HEK293 (cell line): Measurements from ENCODE around the gene MRPL20.

Experiments
- BCL11A ChIP-seq: fragments of 450-650 bp; formaldehyde crosslinking; IDR thresholded peaks from 2 replicates; pipeline ENCODE4 v1.5.1; 2016; ENCODE audit warnings: low read depth, missing biosample characterization, missing genetic modification characterization
- GFI1B ChIP-seq: fragments of 450-650 bp; formaldehyde crosslinking; IDR thresholded peaks from 2 replicates; pipeline ENCODE4 v1.5.1; 2016; ENCODE audit warnings: missing biosample characterization, missing genetic modification characterization
- GLI2 ChIP-seq: fragments of 450-650 bp; formaldehyde crosslinking; IDR thresholded peaks from 2 replicates; pipeline ENCODE4; 2017; ENCODE audit warnings: missing biosample characterization, missing genetic modification characterization, low read depth, borderline replicate concordance
- KLF7 ChIP-seq: fragments of 450-650 bp; formaldehyde crosslinking; IDR thresholded peaks from 2 replicates; pipeline ENCODE4 v1.5.1; 2016; ENCODE audit warnings: missing biosample characterization, missing genetic modification characterization, borderline replicate concordance
- TRIM28 ChIP-seq: IDR thresholded peaks from 2 replicates; pipeline ENCODE4 v1.6.1; 2011; ENCODE audit warnings: low read length, control low read depth, borderline replicate concordance
- YY1 ChIP-seq: fragments of 450-650 bp; formaldehyde crosslinking; IDR thresholded peaks from 2 replicates; pipeline ENCODE4 v1.5.1; 2018; ENCODE audit warnings: missing biosample characterization, missing genetic modification characterization
- ZEB2 ChIP-seq: fragments of 450-650 bp; formaldehyde crosslinking; IDR thresholded peaks from 2 replicates; pipeline ENCODE4 v1.5.1; 2016; ENCODE audit warnings: missing biosample characterization, missing genetic modification characterization
- ZFHX2 ChIP-seq: fragments of 450-650 bp; formaldehyde crosslinking; conservative IDR thresholded peaks from 2 replicates; pipeline ENCODE4 v1.5.1; 2016; ENCODE audit warnings: missing biosample characterization, missing genetic modification characterization
- ZFP3 ChIP-seq: fragments of 450-650 bp; formaldehyde crosslinking; IDR thresholded peaks from 2 replicates; pipeline ENCODE4 v1.5.1; 2016; ENCODE audit warnings: low read depth, missing biosample characterization, missing genetic modification characterization
- ZNF121 ChIP-seq: fragments of 450-650 bp; formaldehyde crosslinking; IDR thresholded peaks from 2 replicates; pipeline ENCODE4 v1.5.1; 2016; ENCODE audit warnings: missing biosample characterization, missing genetic modification characterization
- ZNF138 ChIP-seq: fragments of 450-650 bp; formaldehyde crosslinking; IDR thresholded peaks from 2 replicates; pipeline ENCODE4 v1.5.1; 2016; ENCODE audit warnings: missing biosample characterization, missing genetic modification characterization, borderline replicate concordance
- ZNF155 ChIP-seq: fragments of 450-650 bp; formaldehyde crosslinking; IDR thresholded peaks from 2 replicates; pipeline ENCODE4 v1.5.1; 2016; ENCODE audit warnings: missing biosample characterization, missing genetic modification characterization
- ZNF157 ChIP-seq: fragments of 450-650 bp; formaldehyde crosslinking; IDR thresholded peaks from 2 replicates; pipeline ENCODE4 v1.5.1; 2016; ENCODE audit warnings: missing biosample characterization, missing genetic modification characterization
- ZNF335 ChIP-seq: fragments of 450-650 bp; formaldehyde crosslinking; conservative IDR thresholded peaks from 2 replicates; pipeline ENCODE4 v1.5.1; 2016; ENCODE audit warnings: missing biosample characterization, missing genetic modification characterization
- ZNF37A ChIP-seq: fragments of 450-650 bp; IDR thresholded peaks from 2 replicates; pipeline ENCODE4 v1.5.1; 2018; ENCODE audit warnings: missing biosample characterization, missing genetic modification characterization
- ZNF391 ChIP-seq: fragments of 450-650 bp; formaldehyde crosslinking; IDR thresholded peaks from 2 replicates; pipeline ENCODE4 v1.5.1; 2016; ENCODE audit warnings: low read depth, missing biosample characterization, missing genetic modification characterization, borderline replicate concordance
- ZNF426 ChIP-seq: fragments of 450-650 bp; formaldehyde crosslinking; IDR thresholded peaks from 2 replicates; pipeline ENCODE4 v1.5.1; 2017; ENCODE audit warnings: missing biosample characterization, missing genetic modification characterization, mild to moderate bottlenecking, inconsistent platforms, moderate library complexity
- ZNF48 ChIP-seq: fragments of 450-650 bp; formaldehyde crosslinking; IDR thresholded peaks from 2 replicates; pipeline ENCODE4 v1.5.1; 2016; ENCODE audit warnings: missing biosample characterization, missing genetic modification characterization
- ZNF544 ChIP-seq: fragments of 450-650 bp; formaldehyde crosslinking; IDR thresholded peaks from 2 replicates; pipeline ENCODE4 v1.5.0; 2017; ENCODE audit warnings: missing biosample characterization, missing genetic modification characterization
- ZNF555 ChIP-seq: fragments of 450-650 bp; formaldehyde crosslinking; conservative IDR thresholded peaks from 2 replicates; pipeline ENCODE4 v1.5.1; 2017; ENCODE audit warnings: missing biosample characterization, mild to moderate bottlenecking, missing genetic modification characterization, inconsistent platforms
- ZNF621 ChIP-seq: fragments of 450-650 bp; formaldehyde crosslinking; IDR thresholded peaks from 2 replicates; pipeline ENCODE4 v1.5.1; 2017; ENCODE audit warnings: missing biosample characterization, missing genetic modification characterization
- ZNF629 ChIP-seq: fragments of 450-650 bp; formaldehyde crosslinking; IDR thresholded peaks from 2 replicates; pipeline ENCODE4 v1.5.1; 2017; ENCODE audit warnings: missing biosample characterization, missing genetic modification characterization
- ZNF654 ChIP-seq: fragments of 450-650 bp; formaldehyde crosslinking; IDR thresholded peaks from 2 replicates; pipeline ENCODE4 v1.5.1; 2016; ENCODE audit warnings: low read depth, missing biosample characterization, missing genetic modification characterization
- ZNF837 ChIP-seq: fragments of 450-650 bp; formaldehyde crosslinking; IDR thresholded peaks from 2 replicates; pipeline ENCODE4 v1.5.1; 2016; ENCODE audit warnings: missing biosample characterization, missing genetic modification characterization
- TF ChIP-seq, protein P1 (sequence below): fragments of 450-650 bp; IDR thresholded peaks from 2 replicates; pipeline ENCODE4 v1.5.1; 2018; ENCODE audit warnings: missing biosample characterization, mild to moderate bottlenecking, missing genetic modification characterization
- TF ChIP-seq, protein P2 (sequence below): fragments of 450-650 bp; formaldehyde crosslinking; IDR thresholded peaks from 2 replicates; pipeline ENCODE4 v1.5.1; 2016; ENCODE audit warnings: missing biosample characterization, missing genetic modification characterization
- TF ChIP-seq, protein P3 (sequence below): fragments of 450-650 bp; formaldehyde crosslinking; IDR thresholded peaks from 2 replicates; pipeline ENCODE4 v1.5.1; 2016; ENCODE audit warnings: missing biosample characterization, missing genetic modification characterization, borderline replicate concordance
- TF ChIP-seq, protein P4 (sequence below): fragments of 450-650 bp; formaldehyde crosslinking; IDR thresholded peaks from 2 replicates; pipeline ENCODE4 v1.5.1; 2016; ENCODE audit warnings: missing biosample characterization, missing genetic modification characterization
- TF ChIP-seq, protein P5 (sequence below): fragments of 450-650 bp; formaldehyde crosslinking; IDR thresholded peaks from 2 replicates; pipeline ENCODE4 v1.5.1; 2017; ENCODE audit warnings: missing biosample characterization, missing genetic modification characterization
- TF ChIP-seq, protein P6 (sequence below): fragments of 450-650 bp; formaldehyde crosslinking; IDR thresholded peaks from 2 replicates; pipeline ENCODE4 v1.5.1; 2017; ENCODE audit warnings: missing biosample characterization, missing genetic modification characterization

Gene MRPL20

DNA sequence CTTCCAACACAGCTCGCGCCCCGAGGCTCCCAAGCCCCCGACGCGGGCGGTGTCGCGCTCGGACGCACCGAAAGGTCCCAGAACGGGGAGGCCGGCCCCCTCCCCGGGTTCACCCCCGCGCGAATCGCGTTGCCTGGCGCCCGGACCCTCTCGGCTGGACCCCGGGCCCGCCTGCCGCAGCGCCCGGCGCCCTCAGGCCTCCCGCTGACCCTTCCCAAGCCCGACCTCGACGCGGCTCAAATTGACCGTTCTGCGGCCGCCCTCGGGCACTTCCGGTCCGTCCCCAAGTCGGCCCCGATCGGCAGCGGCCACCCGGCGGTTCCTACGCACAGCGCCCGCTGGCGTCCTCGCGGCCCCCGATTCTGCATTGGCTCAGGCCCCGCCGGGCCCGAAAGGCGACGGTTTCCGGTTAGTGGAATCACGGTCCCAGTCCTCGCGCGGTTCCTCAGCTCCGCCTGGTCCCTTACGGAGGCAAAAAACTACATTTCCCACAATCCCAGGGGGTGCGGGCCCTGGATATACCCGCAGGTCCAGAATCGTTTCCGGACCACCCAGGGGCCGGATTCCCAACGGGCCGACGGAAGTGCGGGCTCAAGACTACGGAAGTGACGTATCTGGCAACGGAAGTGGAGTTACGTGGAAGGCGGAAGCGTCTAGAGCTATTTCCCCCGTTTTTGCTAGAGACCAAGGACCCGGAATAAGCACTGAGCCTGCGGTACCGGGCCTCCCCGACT, 32.0 kb downstream of the MRPL20 start, which contains the start of gene AURKAIP1 (continued):
- TF ChIP-seq, protein P1, sequence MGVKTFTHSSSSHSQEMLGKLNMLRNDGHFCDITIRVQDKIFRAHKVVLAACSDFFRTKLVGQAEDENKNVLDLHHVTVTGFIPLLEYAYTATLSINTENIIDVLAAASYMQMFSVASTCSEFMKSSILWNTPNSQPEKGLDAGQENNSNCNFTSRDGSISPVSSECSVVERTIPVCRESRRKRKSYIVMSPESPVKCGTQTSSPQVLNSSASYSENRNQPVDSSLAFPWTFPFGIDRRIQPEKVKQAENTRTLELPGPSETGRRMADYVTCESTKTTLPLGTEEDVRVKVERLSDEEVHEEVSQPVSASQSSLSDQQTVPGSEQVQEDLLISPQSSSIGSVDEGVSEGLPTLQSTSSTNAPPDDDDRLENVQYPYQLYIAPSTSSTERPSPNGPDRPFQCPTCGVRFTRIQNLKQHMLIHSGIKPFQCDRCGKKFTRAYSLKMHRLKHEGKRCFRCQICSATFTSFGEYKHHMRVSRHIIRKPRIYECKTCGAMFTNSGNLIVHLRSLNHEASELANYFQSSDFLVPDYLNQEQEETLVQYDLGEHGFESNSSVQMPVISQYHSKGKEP (tag by site-specific recombination), result peak; percentile 88
- peak; percentile 100 for TF ChIP-seq ZNF391
- no peak for TF ChIP-seq ZNF654 (tag by site-specific recombination)
- peak; percentile 83; the same call in 1 of the 2 replicates for TF ChIP-seq TRIM28
- TF ChIP-seq ZEB2, result peak; percentile 95
- peak; percentile 96 for TF ChIP-seq ZNF629
- peak; percentile 71; the same call in 1 of the 2 replicates for TF ChIP-seq KLF7
- TF ChIP-seq, protein P2, sequence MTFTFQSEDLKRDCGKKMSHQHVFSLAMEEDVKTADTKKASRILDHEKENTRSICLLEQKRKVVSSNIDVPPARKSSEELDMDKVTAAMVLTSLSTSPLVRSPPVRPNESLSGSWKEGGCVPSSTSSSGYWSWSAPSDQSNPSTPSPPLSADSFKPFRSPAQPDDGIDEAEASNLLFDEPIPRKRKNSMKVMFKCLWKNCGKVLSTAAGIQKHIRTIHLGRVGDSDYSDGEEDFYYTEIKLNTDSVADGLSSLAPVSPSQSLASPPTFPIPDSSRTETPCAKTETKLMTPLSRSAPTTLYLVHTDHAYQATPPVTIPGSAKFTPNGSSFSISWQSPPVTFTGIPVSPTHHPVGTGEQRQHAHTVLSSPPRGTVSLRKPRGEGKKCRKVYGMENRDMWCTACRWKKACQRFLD, result no peak
- TF ChIP-seq YY1 (tag by site-specific recombination), result peak; percentile 92
- 0 out of 2 replicates have a peak, but pooled peaks have one; percentile 27 for TF ChIP-seq ZNF157 (tag by site-specific recombination)
- TF ChIP-seq ZFHX2, result peak; percentile 94
- TF ChIP-seq, protein P3, sequence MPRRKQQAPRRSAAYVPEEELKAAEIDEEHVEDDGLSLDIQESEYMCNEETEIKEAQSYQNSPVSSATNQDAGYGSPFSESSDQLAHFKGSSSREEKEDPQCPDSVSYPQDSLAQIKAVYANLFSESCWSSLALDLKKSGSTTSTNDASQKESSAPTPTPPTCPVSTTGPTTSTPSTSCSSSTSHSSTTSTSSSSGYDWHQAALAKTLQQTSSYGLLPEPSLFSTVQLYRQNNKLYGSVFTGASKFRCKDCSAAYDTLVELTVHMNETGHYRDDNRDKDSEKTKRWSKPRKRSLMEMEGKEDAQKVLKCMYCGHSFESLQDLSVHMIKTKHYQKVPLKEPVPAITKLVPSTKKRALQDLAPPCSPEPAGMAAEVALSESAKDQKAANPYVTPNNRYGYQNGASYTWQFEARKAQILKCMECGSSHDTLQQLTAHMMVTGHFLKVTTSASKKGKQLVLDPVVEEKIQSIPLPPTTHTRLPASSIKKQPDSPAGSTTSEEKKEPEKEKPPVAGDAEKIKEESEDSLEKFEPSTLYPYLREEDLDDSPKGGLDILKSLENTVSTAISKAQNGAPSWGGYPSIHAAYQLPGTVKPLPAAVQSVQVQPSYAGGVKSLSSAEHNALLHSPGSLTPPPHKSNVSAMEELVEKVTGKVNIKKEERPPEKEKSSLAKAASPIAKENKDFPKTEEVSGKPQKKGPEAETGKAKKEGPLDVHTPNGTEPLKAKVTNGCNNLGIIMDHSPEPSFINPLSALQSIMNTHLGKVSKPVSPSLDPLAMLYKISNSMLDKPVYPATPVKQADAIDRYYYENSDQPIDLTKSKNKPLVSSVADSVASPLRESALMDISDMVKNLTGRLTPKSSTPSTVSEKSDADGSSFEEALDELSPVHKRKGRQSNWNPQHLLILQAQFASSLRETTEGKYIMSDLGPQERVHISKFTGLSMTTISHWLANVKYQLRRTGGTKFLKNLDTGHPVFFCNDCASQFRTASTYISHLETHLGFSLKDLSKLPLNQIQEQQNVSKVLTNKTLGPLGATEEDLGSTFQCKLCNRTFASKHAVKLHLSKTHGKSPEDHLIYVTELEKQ (tag by site-specific recombination), result peak; percentile 93
- TF ChIP-seq ZNF155, result no peak
- peak; percentile 92 for TF ChIP-seq ZNF335 (tag by site-specific recombination)
- no peak for TF ChIP-seq GLI2 (tag by site-specific recombination)
- TF ChIP-seq ZNF37A (tag by site-specific recombination), result no peak
- peak; percentile 64; the same call in 1 of the 2 replicates for TF ChIP-seq GFI1B (tag by site-specific recombination)
- TF ChIP-seq, protein P4, sequence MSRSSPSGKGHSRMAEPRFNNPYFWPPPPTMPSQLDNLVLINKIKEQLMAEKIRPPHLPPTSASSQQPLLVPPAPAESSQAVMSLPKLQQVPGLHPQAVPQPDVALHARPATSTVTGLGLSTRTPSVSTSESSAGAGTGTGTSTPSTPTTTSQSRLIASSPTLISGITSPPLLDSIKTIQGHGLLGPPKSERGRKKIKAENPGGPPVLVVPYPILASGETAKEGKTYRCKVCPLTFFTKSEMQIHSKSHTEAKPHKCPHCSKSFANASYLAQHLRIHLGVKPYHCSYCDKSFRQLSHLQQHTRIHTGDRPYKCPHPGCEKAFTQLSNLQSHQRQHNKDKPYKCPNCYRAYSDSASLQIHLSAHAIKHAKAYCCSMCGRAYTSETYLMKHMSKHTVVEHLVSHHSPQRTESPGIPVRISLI (tag by site-specific recombination), result no peak
- TF ChIP-seq ZFP3, result no peak
- TF ChIP-seq ZNF544 (tag by site-specific recombination), result no peak
- peak; percentile 84 for TF ChIP-seq ZNF121 (tag by site-specific recombination)
- no peak for TF ChIP-seq ZNF621 (tag by site-specific recombination)
- TF ChIP-seq, protein P5, sequence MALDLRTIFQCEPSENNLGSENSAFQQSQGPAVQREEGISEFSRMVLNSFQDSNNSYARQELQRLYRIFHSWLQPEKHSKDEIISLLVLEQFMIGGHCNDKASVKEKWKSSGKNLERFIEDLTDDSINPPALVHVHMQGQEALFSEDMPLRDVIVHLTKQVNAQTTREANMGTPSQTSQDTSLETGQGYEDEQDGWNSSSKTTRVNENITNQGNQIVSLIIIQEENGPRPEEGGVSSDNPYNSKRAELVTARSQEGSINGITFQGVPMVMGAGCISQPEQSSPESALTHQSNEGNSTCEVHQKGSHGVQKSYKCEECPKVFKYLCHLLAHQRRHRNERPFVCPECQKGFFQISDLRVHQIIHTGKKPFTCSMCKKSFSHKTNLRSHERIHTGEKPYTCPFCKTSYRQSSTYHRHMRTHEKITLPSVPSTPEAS (tag by site-specific recombination), result peak; percentile 78
- no peak for TF ChIP-seq ZNF48 (tag by site-specific recombination)
- peak; percentile 75; the same call in 1 of the 2 replicates for TF ChIP-seq BCL11A (tag by site-specific recombination)
- TF ChIP-seq, protein P6, sequence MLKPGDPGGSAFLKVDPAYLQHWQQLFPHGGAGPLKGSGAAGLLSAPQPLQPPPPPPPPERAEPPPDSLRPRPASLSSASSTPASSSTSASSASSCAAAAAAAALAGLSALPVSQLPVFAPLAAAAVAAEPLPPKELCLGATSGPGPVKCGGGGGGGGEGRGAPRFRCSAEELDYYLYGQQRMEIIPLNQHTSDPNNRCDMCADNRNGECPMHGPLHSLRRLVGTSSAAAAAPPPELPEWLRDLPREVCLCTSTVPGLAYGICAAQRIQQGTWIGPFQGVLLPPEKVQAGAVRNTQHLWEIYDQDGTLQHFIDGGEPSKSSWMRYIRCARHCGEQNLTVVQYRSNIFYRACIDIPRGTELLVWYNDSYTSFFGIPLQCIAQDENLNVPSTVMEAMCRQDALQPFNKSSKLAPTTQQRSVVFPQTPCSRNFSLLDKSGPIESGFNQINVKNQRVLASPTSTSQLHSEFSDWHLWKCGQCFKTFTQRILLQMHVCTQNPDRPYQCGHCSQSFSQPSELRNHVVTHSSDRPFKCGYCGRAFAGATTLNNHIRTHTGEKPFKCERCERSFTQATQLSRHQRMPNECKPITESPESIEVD (tag by site-specific recombination), result no peak
- TF ChIP-seq ZNF837 (tag by site-specific recombination), result no peak
- no peak for TF ChIP-seq ZNF426 (tag by site-specific recombination)
- no peak for TF ChIP-seq ZNF555 (tag by site-specific recombination)
- TF ChIP-seq ZNF138, result no peak
